SKM-1 (cell line): ENCODE data around the gene OSBPL10.

Experiments used
- DNase-seq: peaks from one replicate; lab custom pipeline; 2025; ENCODE audit not compliant: unreplicated experiment; lab: John Stamatoyannopoulos, UW

Gene OSBPL10

DNA sequence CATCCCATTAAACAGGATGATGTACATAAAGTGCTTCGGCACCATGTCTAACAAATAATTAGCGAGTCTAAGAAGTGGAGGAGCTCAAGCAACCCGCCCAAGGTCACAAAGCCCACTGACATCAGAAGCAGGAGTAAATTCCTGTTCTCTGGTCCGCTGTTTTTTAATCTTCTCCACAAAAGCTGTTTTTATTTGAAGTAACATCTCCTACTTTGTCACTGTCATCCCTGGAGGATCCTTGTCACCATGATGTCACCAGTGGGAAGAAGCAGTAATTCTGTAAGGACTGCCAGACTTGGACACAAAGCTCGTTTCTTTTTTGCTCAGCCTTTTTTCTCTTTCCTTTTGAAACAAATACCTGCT lies 232.1 kb downstream of the OSBPL10 start:
- no peak for DNase-seq

DNA sequence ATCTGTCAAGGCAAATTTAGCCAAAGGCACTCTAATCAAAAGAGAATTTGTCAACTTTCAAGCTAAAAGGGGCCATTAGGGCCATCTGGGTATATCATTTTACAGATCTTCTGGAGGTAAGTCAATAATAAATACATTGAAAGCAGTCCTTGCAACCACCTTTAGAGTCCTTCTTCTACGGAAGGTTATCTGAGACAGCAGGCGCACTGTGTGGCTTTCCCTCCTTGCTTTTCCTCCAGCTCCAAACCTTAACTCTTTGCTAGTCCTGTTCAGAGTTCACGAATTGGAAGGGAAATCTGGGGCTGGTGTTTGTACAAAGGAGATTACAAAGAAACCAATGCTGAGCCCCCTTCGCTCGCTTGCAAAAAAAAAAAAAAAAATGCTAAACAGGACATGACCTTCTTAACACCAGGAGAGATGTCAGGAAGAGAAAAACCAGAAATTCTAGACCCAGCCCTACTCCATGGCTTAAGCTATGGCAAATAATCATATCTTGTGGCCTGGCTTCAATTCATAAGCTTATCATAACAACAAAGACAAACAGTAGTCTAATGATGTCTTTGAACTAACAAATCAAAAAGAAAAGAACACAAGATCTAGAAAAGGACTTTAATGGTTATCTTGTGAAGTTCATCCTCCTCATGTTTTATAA lies 232.7 kb downstream of the OSBPL10 start:
- DNase-seq, result no peak

DNA sequence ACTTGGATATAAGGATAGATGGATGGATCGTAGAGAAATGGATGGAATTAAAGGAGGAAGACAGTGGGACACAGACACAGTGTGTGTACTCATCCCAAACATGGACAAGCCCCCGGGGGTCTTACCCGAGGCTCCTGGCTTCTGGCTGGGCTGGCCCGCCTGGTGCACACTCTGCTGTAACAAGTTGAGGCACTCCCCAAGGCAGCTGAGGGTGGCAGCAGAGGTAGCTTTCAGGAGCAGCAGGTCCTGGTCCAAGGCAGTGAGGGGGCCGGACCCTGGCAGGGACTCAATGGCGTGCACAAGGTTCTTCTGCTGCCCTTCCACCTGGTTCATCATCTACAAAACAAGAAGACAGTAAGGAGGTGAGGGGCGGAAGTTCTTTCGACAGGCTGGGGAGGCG lies 233.3 kb downstream of the OSBPL10 start:
- no peak for DNase-seq

DNA sequence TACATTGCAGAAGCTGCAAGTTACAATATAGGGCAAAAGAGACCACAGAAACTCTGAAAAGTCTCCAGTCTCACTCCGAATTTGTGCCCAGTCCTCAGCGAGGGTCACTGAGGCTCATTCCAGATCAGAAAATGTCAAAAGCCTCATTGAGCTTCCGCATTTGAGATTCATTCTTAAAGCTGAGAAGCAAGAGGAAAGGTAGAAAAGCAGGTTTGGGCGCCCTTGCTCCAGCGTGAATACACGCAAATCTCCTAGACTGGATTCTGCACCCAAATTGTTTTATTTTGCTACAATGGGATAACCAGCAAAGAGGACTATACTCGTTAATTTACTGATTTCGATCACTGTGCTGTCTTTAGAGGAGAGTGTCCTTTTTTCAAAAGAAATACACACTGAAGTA lies 236.1 kb downstream of the OSBPL10 start:
- DNase-seq, result no peak

DNA sequence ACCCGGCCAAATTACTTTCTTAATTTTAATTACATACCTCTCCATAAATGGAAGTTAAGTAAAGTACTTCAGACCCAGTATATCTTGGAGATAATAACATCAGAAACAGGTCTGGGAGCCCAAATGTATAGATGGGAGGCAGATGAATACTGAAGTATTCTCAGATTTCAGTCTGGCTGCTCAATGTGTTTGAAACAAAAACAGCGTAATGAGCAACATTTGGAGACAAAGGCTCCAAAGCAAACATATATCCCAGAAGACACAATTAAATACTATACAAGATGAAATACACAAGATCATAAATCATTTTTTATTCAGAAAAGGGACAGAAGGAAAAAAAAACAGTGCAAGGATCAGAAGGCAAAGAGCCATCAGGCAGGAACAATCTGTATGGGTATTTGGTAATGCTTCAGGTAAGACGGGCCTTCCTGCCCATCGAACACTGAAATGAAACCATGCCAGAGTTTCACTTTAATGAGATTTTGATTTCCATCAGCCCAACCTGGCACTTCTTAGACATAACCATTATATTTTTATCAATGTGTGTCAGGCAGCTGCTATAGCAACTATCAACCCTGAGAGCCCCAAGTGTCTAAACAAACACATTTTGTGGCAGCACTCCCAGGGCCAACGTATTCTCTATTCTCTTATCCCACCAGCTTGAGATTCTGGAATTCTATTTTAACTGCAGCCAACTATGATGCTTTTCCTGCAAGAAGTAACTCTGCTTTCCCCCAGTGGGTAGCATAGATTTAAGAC lies 237.6 kb downstream of the OSBPL10 start:
- no peak for DNase-seq

DNA sequence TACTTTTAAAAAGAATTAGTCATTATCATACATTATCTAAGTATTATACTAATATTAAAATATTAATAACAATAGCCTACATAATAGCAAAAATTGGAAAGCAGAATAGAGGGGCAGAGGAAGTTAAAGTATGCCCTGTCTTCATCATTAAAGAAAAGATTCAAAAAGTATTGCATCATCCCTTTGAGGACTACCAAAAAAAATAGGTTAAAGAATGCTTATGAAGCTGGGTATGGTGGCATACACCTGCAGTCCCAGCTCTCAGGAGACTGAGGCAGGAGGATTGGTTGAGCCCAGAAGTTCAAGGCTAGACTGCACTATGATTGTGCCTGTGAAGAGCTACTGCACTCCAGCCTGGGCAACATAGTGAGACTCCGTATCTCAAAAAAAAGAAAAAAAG lies 240.7 kb downstream of the OSBPL10 start:
- DNase-seq, result no peak

DNA sequence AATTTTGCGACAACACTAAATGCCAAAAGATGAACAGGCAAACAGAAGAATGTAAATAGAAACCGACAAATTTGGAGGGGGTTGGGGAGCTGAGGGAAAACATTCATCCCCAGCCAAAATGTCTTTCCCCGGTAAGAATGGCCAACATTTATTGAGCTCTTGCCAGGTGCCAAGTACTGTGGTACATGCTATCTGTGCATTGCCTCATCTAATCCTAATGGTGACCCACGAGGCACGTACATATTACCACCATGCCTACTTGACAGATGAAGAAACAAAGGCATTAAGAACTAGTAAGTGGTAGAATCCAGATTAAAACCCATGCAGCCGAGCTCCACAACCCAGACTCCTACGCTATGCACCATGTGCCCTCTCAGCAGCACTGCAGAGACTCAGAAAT lies 242.7 kb downstream of the OSBPL10 start:
- no peak for DNase-seq

DNA sequence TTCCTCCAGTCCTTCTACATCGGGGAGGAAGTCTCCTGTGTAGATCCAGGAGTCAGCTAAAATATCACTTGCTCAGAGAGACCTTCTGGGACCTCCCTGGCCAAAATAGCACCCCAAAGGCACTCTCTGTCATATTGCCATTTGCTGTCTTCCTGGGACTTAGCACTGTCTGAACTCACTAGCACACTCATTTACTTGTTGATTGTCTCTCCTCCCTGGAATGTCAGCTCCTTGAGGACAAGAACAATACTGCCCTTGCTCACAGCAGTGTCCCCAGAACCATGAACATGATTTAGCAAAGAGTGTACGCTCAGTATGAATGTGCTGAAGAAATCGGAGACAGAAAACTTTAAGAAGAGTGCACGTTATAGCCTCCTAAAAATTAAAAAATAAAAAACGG lies 245.4 kb downstream of the OSBPL10 start:
- no peak for DNase-seq

DNA sequence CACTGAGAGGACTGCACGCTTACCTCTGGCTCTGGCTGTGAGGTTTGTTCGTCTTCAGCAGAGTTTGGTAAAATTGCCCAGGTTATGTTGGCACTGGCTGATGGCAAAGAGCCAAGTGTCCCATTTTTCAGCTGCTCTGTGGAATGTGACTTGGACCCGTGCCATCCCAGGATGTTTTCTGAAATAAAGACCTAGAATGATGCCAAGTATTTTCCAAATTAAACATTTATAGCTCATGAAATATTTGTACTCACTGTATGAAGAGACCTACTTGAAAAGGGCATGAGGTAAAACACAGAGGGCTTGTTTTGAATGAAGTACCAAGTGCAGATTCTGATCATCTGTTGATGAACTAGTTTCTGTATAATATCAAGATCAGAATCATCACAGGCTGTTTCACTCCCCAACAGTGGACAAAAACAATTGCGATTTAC lies 247.8 kb downstream of the OSBPL10 start:
- no peak for DNase-seq

DNA sequence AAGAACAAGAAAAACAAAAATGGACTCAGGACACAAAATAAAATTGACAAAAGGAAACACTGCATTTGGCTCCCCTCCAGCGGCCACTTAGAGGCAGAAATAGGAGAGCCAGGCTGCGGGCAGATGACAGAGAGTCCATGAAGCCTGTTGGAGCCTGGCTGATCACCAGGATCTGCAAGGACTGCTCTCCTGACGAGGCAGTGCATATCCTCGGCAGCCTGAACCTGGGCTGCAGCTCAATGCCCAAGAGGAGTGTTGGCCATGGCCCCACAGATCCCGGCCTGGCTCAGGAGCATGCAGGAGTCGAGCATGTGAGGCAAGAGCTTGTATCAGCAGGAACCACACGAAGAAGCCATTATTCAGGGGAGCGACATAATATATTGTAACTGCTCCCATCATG lies 248.5 kb downstream of the OSBPL10 start:
- DNase-seq, result no peak

DNA sequence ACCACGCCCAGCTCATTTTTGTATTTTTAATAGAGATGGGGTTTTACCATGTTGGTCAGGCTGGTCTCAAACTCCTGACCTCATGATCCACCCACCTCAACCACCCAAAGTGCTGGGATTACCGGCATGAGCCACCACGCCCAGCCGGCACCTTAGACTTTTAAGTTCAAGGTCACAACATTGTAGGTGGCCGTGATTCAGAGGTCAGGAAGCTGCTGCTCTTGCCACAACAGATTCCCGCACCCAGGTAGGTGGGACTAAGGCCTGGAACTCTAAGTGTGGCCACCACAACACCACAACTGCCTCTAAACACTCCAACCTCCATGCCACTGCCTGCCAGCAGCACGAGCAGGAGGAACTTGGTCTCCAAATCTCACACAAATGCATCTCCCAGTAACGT lies 251.5 kb downstream of the OSBPL10 start:
- no peak for DNase-seq

DNA sequence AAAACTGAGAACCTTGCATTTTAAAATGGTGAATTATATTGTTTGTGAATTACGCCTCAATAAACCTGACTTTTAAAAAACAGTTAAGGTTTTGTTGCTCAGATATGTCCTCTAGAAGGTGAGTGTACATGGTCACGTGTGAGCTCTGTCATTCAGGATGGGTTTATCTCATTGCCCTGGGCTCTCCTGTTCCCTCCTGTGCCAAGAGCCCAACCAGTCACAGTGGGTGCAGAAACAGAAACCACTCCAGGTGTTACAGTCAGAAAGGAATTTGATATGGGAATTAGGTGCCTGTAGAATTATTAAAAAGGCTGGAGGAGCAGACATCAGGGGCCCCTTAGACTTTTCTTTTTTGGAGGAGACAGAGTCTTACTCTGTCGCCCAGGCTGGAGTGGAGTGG lies 252.0 kb downstream of the OSBPL10 start:
- DNase-seq, result no peak

DNA sequence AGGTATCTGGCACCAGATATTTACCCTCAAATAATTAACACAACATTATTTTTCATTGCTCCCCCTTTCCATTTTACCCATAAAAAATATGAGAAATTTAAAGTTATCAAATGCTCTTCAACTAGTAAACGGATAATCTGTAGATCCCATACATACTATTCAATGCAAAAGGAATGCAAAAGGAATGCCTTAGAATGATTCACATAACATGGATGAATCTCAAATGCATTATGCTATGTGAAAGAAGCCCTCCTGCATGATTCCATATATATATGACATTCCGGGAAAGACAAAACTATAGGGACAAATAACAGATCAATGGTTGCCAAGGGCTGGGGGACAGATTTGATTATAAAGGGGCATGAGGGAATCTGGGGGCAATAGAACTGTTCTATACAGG lies 252.7 kb downstream of the OSBPL10 start:
- DNase-seq, result no peak

DNA sequence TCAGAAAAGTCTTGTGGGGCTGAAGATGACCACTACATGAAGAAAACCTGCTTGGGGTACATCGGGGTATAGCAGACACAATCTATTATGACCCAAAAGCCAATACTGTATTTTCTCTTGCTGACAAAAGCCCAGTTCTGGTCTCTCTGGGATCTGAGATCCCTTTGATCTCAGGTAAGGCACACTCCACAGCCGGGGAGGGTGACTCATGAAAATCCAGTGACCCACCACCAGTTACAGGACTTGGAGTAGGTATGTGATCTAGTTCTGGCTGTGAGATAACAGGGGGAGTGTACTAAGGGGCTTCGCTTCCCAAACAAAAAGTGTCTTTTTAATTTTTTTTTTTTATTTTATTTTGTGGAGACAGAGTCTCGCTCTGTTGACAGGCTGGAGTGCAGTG lies 255.1 kb downstream of the OSBPL10 start:
- DNase-seq, result no peak

DNA sequence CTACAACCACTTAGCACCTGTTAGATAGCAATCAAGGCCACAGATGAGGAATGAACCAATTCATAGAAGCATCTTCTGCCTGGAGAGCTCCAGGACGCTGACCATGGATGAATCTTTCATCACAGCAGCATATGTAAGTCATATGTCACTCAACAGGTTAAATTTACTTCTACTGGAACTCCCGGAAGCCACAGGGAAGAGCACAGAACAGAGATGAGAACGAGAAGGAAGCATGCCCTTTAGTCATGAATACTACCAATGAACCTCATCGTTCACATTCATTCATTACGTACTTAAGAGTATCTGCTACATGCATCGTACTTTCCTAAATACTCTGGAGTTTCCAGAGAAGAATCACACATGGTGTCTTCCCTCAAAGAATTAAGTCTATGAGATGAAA lies 255.5 kb downstream of the OSBPL10 start:
- DNase-seq, result no peak

DNA sequence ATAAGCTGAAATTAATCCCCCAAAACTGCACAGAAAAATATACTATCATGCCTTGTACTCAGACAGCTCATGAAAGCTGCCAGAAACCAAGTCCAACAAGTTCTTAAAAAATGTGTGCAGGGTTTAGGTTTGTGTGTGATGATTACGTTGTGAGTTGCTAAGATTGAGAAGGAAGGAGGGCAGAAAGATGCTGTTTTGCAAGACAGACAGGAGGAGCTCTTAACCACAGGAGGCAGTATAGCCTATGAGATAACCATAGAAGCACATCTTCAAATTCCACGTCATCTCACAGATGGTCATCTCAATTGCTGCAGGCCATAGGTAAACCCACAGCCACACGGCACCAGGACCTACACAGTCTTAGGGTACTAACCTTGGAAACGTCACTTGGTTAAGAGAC lies 256.4 kb downstream of the OSBPL10 start:
- DNase-seq, result peak; percentile 40

DNA sequence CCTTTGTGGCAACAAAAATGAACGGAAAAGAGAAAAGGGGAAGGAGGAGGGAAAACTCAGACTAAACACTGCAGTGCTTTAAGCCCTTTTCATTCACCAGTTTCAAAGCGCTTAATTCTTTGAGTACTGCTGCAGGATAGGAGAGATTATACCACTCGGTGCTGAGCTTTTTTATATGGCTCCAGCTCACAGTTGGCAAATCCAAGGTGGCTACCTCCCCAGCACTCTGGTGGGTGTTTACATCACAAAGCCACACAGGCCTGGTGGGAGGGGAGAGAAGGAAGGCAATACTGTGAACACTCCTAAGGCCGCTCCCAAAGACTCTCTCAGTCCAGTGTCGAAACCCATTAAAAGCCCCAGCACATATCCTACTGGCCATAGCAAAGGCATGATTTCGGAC lies 256.9 kb downstream of the OSBPL10 start:
- DNase-seq, result no peak

DNA sequence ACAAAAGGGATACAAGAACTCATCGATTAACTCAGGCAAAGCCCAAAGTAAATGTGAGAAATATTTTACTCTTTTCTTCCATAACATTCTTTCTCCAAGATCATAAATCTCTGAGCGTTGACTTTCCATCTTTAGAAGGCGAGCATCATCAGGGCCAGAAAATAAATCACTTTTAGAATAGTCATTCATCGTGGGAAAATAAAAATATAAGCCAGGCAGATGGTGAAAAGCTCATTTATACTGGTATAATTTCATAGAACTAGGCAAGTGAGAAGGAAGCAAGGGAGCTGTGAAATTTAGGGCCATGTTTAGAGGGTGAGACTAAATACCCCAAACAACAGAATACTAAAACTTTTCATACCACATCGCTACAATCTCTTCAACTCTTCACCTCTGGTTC lies 257.4 kb downstream of the OSBPL10 start:
- DNase-seq, result no peak

DNA sequence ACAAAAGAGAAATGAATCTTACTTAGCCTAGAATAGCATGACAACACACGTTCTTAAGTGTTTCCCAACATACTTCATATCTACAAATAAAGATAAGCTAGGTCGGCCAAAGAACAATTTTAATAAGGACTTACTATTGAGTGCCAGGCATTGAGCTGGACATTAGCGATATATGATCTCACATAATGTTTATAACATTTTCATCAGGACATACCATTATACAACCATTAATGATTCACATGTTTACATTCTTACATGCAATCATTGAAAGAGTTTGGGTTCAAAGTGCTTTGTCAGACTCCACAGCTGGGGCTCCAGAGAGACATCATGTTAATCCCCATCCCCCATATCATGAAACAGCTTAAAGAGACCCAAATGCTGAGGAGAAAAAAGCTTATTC lies 259.4 kb downstream of the OSBPL10 start:
- no peak for DNase-seq

DNA sequence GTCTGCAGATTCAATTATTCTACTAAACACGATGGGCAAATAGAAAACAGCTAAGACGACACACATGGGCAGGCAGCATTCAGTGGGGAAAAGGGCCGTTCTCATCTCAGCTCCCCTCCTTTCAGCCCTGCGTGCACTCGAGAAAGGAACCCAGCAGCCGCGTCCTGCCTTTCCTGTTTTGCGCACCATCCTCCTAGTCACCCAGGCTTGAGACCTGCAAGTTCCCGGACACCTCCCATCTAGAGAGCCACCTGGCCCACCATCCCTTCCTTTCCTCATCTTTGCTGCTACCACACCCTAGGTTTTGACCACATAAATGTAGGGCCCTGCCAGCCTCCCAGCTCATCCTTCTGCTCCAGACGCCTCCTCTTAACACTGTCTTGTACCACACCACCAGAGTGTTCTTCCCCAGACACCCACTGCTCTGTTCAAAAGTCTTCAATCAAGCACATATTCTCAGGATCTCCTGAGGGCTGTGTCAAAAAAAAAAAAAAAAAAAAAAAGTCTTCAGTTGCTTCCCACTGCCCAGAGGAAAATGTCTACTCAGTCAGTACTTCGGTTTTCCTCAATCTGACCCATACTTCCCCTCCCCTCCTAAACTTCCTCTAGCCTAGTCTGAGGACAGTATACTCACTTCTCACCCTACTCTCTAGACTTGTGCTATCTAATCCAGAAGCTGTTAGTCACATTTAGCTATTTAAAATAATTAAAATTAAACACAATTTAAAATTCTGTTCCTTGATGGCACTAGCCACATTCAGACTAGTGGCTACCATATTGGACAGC lies 266.4 kb downstream of the OSBPL10 start:
- peak; percentile 7 for DNase-seq

DNA sequence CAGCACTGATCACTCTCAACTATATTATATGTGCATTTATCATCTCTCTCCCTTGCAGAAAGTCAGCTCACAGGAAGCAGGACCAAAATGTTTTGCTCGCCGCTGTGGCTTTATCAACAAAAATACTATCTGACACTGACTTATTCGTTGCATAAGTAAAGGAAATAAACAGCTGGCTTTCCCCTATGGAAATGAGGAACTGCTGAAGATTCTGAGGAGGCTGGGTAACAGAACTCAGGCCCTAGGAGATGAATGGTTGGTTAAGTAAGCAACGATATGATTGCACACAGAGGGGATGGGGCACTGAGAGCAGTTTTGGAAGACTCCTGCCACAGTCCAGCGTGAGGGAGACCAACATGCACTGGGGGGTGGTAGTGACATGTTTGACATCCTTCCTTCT lies 267.2 kb downstream of the OSBPL10 start:
- peak; percentile 40 for DNase-seq

DNA sequence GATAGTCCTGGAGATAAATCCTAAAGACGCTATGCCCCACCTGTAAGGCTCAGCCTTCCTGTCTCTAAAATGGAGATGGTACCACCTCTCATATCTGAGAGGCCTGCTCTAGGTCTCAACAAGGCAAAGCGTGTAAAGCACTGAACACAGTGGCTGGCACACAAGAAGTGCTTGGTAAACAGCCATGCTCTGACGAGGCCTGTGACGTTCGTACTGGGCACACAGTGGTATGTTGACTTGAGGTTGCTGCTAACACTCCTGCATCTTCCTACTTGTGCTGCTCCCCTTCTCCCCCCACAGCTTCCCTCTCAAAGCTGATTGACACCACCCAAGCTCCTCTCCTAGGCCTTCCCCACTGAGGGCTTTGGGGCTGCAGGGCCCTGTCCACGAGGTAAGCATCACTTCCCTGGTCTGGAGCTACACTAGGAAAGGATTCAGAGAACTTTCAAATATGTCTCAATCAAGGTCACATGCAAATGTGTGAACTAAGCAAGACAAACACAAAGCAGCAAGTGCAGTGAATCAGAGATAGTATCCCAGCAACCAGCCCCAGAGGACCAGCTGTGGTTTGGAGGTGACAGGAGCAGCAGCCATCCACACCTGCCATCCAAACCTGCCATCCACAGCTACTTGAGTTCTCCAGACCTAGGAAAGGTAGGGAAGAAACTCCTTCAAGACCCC lies 270.8 kb downstream of the OSBPL10 start:
- DNase-seq, result no peak
